SU-DHL-6 (cell line): ENCODE results near the gene ZCCHC4.

Experiments
- H2AFZ ChIP-seq: fragments of 200-600 bp; sonication (generic); 2 replicates; pipeline ENCODE4 v1.6.1; 2014; ENCODE audit warnings: low read depth, mild to moderate bottlenecking, moderate library complexity, mixed read lengths, antibody characterized with exemption, low read length; ENCODE audit not compliant: severe bottlenecking
- H3F3A ChIP-seq: fragments of 200-600 bp; shearing (Covaris generic); 2 replicates; pipeline ENCODE4 v1.6.0; 2016; ENCODE audit warnings: antibody characterized with exemption, mild to moderate bottlenecking; ENCODE audit not compliant: insufficient read depth
- H3K27ac ChIP-seq: fragments of 200-600 bp; sonication (generic); 2 replicates; pipeline ENCODE4 v1.5.1; 2016; ENCODE audit warnings: low read depth, mild to moderate bottlenecking, low read length, moderate library complexity, mixed read lengths
- H3K27me3 ChIP-seq: fragments of 200-600 bp; sonication (generic), shearing (Covaris generic); 2 replicates; pipeline ENCODE4 v1.6.0; 2014; ENCODE audit warnings: mild to moderate bottlenecking, low read length
- H3K36me3 ChIP-seq: fragments of 200-600 bp; sonication (generic); 2 replicates; pipeline ENCODE4 v1.6.1; 2014; ENCODE audit warnings: mild to moderate bottlenecking, low read length, mixed read lengths
- H3K4me2 ChIP-seq: fragments of 300-600, 200-600 bp; shearing (Covaris generic), sonication (generic); 2 replicates; pipeline ENCODE4 v1.6.0; 2014; ENCODE audit warnings: low read length, low read depth, mild to moderate bottlenecking; ENCODE audit not compliant: poor library complexity, severe bottlenecking
- H3K4me3 ChIP-seq: fragments of 200-600 bp; sonication (generic); 2 replicates; pipeline ENCODE4 v1.5.1; 2014; ENCODE audit warnings: antibody characterized with exemption, low read length, mild to moderate bottlenecking, mixed read lengths; ENCODE audit not compliant: insufficient read depth, poor library complexity, severe bottlenecking
- H3K79me2 ChIP-seq: fragments of 200-600 bp; sonication (generic); 2 replicates; pipeline ENCODE4 v1.6.1; 2014; ENCODE audit warnings: mild to moderate bottlenecking, low read length, moderate library complexity; ENCODE audit not compliant: insufficient read depth
- H3K9ac ChIP-seq: fragments of 200-600 bp; sonication (generic); 2 replicates; pipeline ENCODE4 v1.7.0; 2014; ENCODE audit warnings: mild to moderate bottlenecking, low read length
- H3K9me2 ChIP-seq: fragments of 200-600 bp; sonication (generic); replicated peaks from 2 replicates; pipeline ENCODE4 v1.6.1; 2014; ENCODE audit warnings: low read length; ENCODE audit not compliant: insufficient read depth
- H3K9me3 ChIP-seq: fragments of 200-600 bp; sonication (generic); 2 replicates; pipeline ENCODE4 v1.6.1; 2014; ENCODE audit warnings: low read length, mixed read lengths; ENCODE audit not compliant: insufficient read depth
- H4K20me1 ChIP-seq: fragments of 200-600 bp; sonication (generic); 2 replicates; pipeline ENCODE4 v1.6.1; 2014; ENCODE audit warnings: low read depth, mild to moderate bottlenecking, antibody characterized with exemption, low read length, moderate library complexity, mixed read lengths
- EZH2phosphoT487 ChIP-seq: fragments of 200-600 bp; sonication (generic), shearing (Covaris generic); conservative IDR thresholded peaks from 2 replicates; pipeline ENCODE4 v1.6.1; 2018; ENCODE audit warnings: mild to moderate bottlenecking, antibody characterized with exemption, low read length, moderate library complexity, mixed read lengths
- TF ChIP-seq, protein P1 (sequence below): fragments of 200-600 bp; sonication (generic); IDR thresholded peaks from one replicate; pipeline ENCODE4 v1.5.1; 2017; ENCODE audit warnings: antibody characterized with exemption, mild to moderate bottlenecking, low read length, moderate library complexity; ENCODE audit not compliant: insufficient read depth, poor library complexity, severe bottlenecking

ZCCHC4 gene

DNA sequence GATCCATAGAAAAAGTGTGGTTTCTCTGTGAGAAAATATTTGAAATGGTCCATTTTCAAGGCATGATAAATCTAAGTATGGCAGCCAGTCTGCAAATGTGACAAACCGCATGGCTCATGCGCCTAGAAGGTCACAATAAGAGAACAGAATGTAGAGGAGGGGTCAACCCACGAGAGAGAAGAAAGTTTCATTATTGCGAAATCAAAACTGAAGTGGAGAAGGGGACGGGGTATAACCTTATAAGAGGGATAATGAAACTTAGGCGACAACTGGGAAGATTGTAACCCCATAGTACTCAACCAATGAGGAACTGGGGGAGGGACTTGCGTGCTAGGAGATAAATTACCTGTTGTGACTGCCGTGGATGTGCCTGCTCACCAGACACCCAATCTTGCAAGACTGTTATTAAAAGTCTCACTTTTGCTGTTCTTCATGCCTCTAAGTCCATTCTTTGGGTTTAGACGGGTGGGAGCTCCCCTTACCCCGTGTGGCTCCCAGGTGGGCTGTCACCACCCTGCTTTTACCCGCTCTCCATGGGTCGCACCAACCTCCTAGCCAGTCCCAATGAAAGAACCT is 21.3 kb upstream of the ZCCHC4 start:
- no peak for TF ChIP-seq EZH2phosphoT487
- TF ChIP-seq, protein P1, sequence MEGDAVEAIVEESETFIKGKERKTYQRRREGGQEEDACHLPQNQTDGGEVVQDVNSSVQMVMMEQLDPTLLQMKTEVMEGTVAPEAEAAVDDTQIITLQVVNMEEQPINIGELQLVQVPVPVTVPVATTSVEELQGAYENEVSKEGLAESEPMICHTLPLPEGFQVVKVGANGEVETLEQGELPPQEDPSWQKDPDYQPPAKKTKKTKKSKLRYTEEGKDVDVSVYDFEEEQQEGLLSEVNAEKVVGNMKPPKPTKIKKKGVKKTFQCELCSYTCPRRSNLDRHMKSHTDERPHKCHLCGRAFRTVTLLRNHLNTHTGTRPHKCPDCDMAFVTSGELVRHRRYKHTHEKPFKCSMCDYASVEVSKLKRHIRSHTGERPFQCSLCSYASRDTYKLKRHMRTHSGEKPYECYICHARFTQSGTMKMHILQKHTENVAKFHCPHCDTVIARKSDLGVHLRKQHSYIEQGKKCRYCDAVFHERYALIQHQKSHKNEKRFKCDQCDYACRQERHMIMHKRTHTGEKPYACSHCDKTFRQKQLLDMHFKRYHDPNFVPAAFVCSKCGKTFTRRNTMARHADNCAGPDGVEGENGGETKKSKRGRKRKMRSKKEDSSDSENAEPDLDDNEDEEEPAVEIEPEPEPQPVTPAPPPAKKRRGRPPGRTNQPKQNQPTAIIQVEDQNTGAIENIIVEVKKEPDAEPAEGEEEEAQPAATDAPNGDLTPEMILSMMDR, result no peak

DNA sequence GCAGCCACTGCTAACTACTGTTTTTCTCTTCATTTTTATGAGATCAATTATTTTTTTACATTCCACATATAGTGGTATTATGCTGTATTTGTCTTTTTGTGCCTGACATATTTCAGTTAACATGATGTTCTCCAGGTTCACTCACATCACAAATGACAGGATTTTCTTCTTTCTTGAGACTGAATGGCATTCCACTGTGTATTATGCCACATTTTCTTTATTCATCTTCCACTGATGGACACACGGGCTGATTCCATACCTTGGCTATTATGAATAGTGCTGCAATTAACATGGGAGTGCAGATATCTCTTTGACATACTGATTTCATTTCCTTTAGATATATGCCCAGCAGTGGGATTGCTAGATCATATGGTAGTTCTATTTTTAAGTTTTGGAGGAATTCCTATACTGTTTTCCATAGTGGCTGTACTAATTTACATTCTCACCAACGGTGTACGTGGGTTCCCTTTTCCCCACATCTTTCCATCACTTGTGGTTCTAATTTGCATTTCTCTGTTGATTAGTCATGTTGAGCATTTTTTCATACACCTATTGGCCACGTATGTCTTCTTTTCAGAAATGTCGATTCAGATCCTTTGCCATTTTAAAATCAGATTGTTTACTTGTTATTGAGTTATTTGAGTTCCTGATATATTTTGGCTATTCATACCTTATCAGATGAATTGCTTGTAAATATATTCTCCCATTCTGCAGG is 14.9 kb upstream of the ZCCHC4 start:
- Histone ChIP-seq H3K9ac (no peak overlapping the region), H3K4me3 (no peak overlapping the region), H3K9me2 (no peaks in the 10 kb centered on the region), H3K27ac (no peak overlapping the region), H3K79me2 (no peaks in the 10 kb centered on the region), H3K36me3 (no peaks in the 10 kb centered on the region), H3F3A (no peaks in the 10 kb centered on the region), H3K4me2 (no peak overlapping the region), H4K20me1 (no peaks in the 10 kb centered on the region), H3K9me3 (no peaks in the 10 kb centered on the region), H2AFZ (no peak overlapping the region), H3K27me3 (no peaks in the 10 kb centered on the region)
- TF ChIP-seq, protein P1, result no peak
- TF ChIP-seq EZH2phosphoT487, result no peak

More for the DNA sequence above, 21.3 kb upstream of the ZCCHC4 start:
- Histone ChIP-seq H3K27ac (no peak overlapping the region), H3F3A (no peaks in the 10 kb centered on the region), H3K27me3 (no peaks in the 10 kb centered on the region), H3K4me3 (no peak overlapping the region), H3K9ac (no peak overlapping the region), H3K9me2 (no peaks in the 10 kb centered on the region), H3K9me3 (no peaks in the 10 kb centered on the region), H3K4me2 (no peak overlapping the region), H2AFZ (no peak overlapping the region), H3K79me2 (no peaks in the 10 kb centered on the region), H3K36me3 (no peaks in the 10 kb centered on the region), H4K20me1 (no peaks in the 10 kb centered on the region)

DNA sequence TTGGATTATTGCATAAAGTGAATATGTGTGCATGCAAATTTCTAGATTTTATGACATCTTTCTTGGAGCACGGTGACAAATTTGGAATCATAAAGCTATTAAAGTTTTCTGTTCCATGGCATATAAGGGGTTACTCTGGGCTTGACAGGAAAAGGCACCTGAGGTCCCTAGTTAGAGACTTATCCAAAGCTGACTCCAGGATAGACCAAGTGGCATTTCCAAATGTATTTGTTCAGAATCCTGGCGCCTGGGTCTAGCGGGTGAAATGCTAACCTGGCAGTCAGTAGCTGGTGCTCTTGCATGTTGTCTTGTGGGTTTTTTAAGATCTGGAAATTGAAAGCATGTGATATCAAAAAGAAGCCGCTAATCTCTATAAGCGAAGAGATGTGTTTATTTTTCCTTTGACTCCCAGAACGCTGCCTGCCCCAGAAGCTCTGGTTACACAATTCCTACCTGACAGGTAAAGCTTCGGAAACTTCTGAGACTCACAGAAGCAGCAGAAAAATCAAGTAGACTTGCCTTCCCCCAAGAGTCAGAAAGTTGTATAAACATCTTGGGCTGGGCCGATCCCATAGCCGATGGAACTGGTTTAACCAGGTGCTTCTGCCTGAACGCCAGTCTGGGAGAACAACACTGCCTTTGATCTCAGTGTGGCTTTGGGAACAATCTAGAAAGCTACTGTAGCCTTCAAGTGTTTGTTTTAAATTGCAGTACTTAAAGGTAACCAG is 12.9 kb upstream of the ZCCHC4 start:
- no peak overlapping the region for H3K4me3 ChIP-seq
- no peak overlapping the region for H2AFZ ChIP-seq
- no peaks in the 10 kb centered on the region for H3F3A ChIP-seq
- no peaks in the 10 kb centered on the region for H3K79me2 ChIP-seq
- H3K36me3 ChIP-seq, result no peaks in the 10 kb centered on the region
- H3K27me3 ChIP-seq, result no peaks in the 10 kb centered on the region
- H3K9me2 ChIP-seq, result no peaks in the 10 kb centered on the region
- H3K9ac ChIP-seq, result no peak overlapping the region
- H4K20me1 ChIP-seq, result no peaks in the 10 kb centered on the region
- no peaks in the 10 kb centered on the region for H3K9me3 ChIP-seq
- no peak for TF ChIP-seq EZH2phosphoT487
- TF ChIP-seq, protein P1, result no peak
- no peak overlapping the region for H3K27ac ChIP-seq
- H3K4me2 ChIP-seq, result no peak overlapping the region
